Activated naive CD8-positive, alpha-beta T cell treated with anti-CD3 and anti-CD28 coated beads, Interleukin-2, amount 50 U/mL, for 24 hours (primary cell): ENCODE measurements around the gene PRUNE1.
A peak's percentile ranks its signal among the peaks of the same experiment; 100 is the strongest.

Source experiments
- ATAC-seq: fragments of 150-1000 bp; cut with Tn5 transposase; one replicate; pipeline ENCODE4 v1.10.0; 2021
- DNase-seq: peaks from one replicate; pipeline ENCODE4 v3.0.0; 2021
- H3K27ac Mint-ChIP-seq: one replicate; pipeline ENCODE4 v1.8.0; 2021; ENCODE audit warnings: mild to moderate bottlenecking, mixed read lengths
- H3K27me3 Mint-ChIP-seq: one replicate; pipeline ENCODE4 v1.8.0; 2021; ENCODE audit warnings: mixed read lengths
- H3K36me3 Mint-ChIP-seq: one replicate; pipeline ENCODE4 v1.8.0; 2021; ENCODE audit warnings: low read depth, mixed read lengths
- H3K4me1 Mint-ChIP-seq: one replicate; pipeline ENCODE4 v1.8.0; 2021; ENCODE audit warnings: mixed read lengths
- H3K4me3 Mint-ChIP-seq: one replicate; pipeline ENCODE4 v1.8.0; 2021; ENCODE audit warnings: mild to moderate bottlenecking, moderate library complexity, mixed read lengths
- H3K9me3 Mint-ChIP-seq: one replicate; pipeline ENCODE4 v1.8.0; 2021; ENCODE audit warnings: mixed read lengths

PRUNE1 gene

DNA sequence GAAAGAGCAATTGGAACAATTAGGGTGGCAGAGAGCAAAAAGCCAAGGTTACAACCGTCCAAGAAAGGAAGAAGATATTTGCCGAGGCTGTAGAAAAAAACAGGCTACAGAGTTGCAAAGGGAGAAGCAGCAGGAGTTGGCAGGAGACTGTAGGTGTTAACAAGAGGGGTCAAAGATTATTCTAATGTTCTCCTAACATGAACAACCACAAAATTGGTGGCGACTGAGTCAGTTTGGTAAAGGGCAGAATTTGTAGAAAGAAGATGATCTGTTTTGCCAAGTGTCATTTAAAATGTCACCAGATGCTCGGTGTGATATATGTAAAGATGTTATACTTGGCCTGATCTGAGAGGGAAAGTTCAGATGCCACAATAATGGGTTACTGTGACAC lies 401 bp upstream of the PRUNE1 start:
- H3K27ac Mint-ChIP-seq = peak overlapping the region; percentile 97
- no peak for ATAC-seq

GRCh38 chr1:151009206-151009587 lies 948 bp downstream of the PRUNE1 start:
- peaks cover 72% of the 10 kb centered on the region for H3K4me1 Mint-ChIP-seq
- no peaks in the 10 kb centered on the region for H3K27me3 Mint-ChIP-seq
- H3K27ac Mint-ChIP-seq = peak overlapping the region; percentile 97
- ATAC-seq = no peak
- H3K9me3 Mint-ChIP-seq = no peaks in the 10 kb centered on the region
- DNase-seq = no peak
- peak overlapping the region; percentile 99 for H3K4me3 Mint-ChIP-seq
- no peaks in the 10 kb centered on the region for H3K36me3 Mint-ChIP-seq

More for the DNA sequence above, 401 bp upstream of the PRUNE1 start:
- Mint-ChIP-seq H3K36me3 (no peaks in the 10 kb centered on the region), H3K4me1 (peaks cover 85% of the 10 kb centered on the region), H3K9me3 (no peaks in the 10 kb centered on the region), H3K27me3 (no peaks in the 10 kb centered on the region), H3K4me3 (peak overlapping the region; percentile 99)
- no peak for DNase-seq

DNA sequence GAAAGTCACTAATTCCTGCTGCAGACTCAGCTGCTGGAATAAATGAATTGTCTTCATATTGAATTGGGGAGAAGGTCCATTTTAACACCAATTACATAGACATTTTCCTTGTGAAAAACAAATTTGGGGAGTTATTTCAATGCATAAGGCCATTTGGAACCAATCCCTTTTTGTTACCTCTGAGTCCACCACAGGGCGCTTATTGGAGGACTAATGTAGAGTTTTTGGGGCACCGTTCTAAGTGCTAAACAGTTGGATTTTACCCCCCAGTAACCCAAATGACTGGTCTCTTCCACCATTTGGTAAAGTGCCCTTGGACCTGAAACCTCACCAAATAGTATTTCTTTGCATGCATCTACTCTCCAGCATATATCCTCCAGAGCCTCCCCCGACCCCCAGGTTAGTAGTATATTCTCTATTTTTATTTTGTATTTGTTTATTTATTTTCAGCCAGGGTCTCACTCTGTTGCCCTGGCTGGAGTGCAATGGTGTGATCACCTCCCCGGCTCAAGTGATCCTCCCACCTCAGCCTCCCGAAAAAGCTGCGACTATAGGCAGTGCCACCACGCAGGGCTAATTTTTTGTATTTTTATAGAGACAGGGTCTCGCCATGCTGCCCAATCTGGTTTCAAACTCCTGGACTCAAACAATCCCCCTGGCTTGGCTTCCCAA lies 1.6 kb downstream of the PRUNE1 start:
- H3K4me3 Mint-ChIP-seq = peak overlapping the region; percentile 99
- H3K27ac Mint-ChIP-seq = peak overlapping the region; percentile 97
- no peaks in the 10 kb centered on the region for H3K36me3 Mint-ChIP-seq
- no peak for ATAC-seq
- no peaks in the 10 kb centered on the region for H3K27me3 Mint-ChIP-seq
- no peak for DNase-seq
- no peaks in the 10 kb centered on the region for H3K9me3 Mint-ChIP-seq
- peaks cover 67% of the 10 kb centered on the region for H3K4me1 Mint-ChIP-seq

- H3K36me3 Mint-ChIP-seq = no peaks in the 10 kb centered on the region
- H3K4me1 Mint-ChIP-seq = peaks cover 64% of the 10 kb centered on the region
- no peak for DNase-seq
- peak overlapping the region; percentile 14 for H3K4me3 Mint-ChIP-seq
- no peaks in the 10 kb centered on the region for H3K9me3 Mint-ChIP-seq
- H3K27me3 Mint-ChIP-seq = no peaks in the 10 kb centered on the region
- no peak overlapping the region for H3K27ac Mint-ChIP-seq
- ATAC-seq = no peak
Measured at GRCh38 chr1:151010346-151010726, 2.1 kb downstream of the PRUNE1 start.

DNA sequence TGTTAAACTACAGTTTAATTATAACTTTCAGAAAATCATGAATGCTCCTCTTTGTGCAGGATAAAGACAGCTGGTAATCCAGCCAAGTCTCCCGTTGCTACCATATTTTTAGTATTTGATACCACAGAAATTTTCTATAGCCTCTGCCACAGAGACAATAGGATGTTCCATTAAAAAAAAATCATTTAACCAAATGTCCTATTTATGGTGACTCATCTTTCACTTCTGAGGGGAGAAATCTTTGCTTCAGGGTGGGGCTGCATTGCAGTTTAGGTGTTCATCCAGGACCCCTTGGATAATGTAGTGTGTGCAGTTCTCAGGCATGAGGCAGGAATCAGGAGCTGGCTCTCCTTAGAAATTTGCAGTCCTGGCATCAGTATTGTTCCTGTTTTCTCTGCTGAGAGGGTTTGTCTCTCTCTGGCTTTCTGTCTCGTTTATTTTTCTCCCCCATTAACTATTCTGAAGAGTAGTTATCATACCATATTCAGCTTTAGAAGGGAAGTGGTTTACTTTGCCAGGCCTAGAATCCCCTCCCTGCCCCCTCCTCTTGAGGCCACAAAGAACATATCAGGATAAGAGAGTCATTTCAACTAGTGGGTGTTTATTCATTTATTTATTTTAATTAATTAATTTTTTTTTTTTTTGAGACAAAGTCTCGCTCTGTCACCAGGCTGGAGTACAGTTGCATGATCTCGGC lies 3.1 kb downstream of the PRUNE1 start:
- no peak for ATAC-seq

GRCh38 chr1:151012684-151013471 lies 4.6 kb downstream of the PRUNE1 start:
- Mint-ChIP-seq H3K9me3 (no peaks in the 10 kb centered on the region), H3K4me3 (no peak overlapping the region), H3K4me1 (peaks cover 38% of the 10 kb centered on the region), H3K27me3 (no peaks in the 10 kb centered on the region), H3K27ac (no peak overlapping the region), H3K36me3 (no peaks in the 10 kb centered on the region)
- ATAC-seq (no peak), DNase-seq (no peak)

More for the DNA sequence above, 3.1 kb downstream of the PRUNE1 start:
- Mint-ChIP-seq H3K36me3 (no peaks in the 10 kb centered on the region), H3K4me1 (peaks cover 54% of the 10 kb centered on the region), H3K4me3 (no peak overlapping the region), H3K27ac (peak overlapping the region; percentile 20), H3K27me3 (no peaks in the 10 kb centered on the region), H3K9me3 (no peaks in the 10 kb centered on the region)
- DNase-seq = no peak

- Mint-ChIP-seq H3K9me3 (no peaks in the 10 kb centered on the region), H3K4me1 (peaks cover 34% of the 10 kb centered on the region), H3K27ac (no peak overlapping the region), H3K36me3 (peaks cover 5% of the 10 kb centered on the region), H3K27me3 (no peaks in the 10 kb centered on the region), H3K4me3 (no peak overlapping the region)
- DNase-seq (no peak), ATAC-seq (no peak)
Measured at GRCh38 chr1:151013518-151013917, 5.3 kb downstream of the PRUNE1 start.

- no peak overlapping the region for H3K4me3 Mint-ChIP-seq
- H3K9me3 Mint-ChIP-seq = no peaks in the 10 kb centered on the region
- H3K4me1 Mint-ChIP-seq = peaks cover 5% of the 10 kb centered on the region
- DNase-seq (peak; percentile 86), ATAC-seq (peak; percentile 99)
- no peak overlapping the region for H3K27ac Mint-ChIP-seq
- peaks cover 15% of the 10 kb centered on the region for H3K36me3 Mint-ChIP-seq
- H3K27me3 Mint-ChIP-seq = no peaks in the 10 kb centered on the region
Measured at GRCh38 chr1:151024540-151025146, 16.4 kb downstream of the PRUNE1 start.

GRCh38 chr1:151026460-151026859 lies 18.2 kb downstream of the PRUNE1 start:
- no peak for ATAC-seq

GRCh38 chr1:151032164-151032563 lies 23.9 kb downstream of the PRUNE1 start:
- Mint-ChIP-seq H3K27ac (no peak overlapping the region), H3K36me3 (peaks cover 17% of the 10 kb centered on the region)

More at GRCh38 chr1:151026460-151026859, 18.2 kb downstream of the PRUNE1 start:
- no peaks in the 10 kb centered on the region for H3K9me3 Mint-ChIP-seq
- no peak overlapping the region for H3K27ac Mint-ChIP-seq
- peaks cover 5% of the 10 kb centered on the region for H3K4me1 Mint-ChIP-seq
- H3K27me3 Mint-ChIP-seq = no peaks in the 10 kb centered on the region
- peaks cover 16% of the 10 kb centered on the region for H3K36me3 Mint-ChIP-seq
- no peak overlapping the region for H3K4me3 Mint-ChIP-seq
- DNase-seq = no peak

DNA sequence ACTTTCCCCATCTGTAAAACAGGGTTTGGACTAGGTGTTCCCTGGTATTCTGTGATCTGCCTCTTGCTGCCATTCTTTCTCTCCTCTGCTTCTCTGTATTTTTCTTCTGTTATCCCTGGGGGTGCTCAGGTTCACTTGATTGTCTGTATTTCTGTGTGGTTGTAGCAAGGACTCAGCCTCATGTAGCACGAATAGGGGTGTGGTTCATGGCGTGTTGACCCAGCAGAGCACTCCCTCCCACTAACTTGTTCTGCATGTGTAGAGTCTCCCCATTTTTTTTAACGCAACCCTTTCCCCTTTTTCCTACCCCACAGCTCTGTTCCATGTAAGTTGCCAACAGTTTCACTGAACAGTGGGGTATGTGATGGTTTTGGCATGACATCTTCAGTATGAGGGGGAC lies 26.9 kb downstream of the PRUNE1 start:
- no peaks in the 10 kb centered on the region for H3K9me3 Mint-ChIP-seq
- H3K4me1 Mint-ChIP-seq = no peaks in the 10 kb centered on the region
- no peaks in the 10 kb centered on the region for H3K27me3 Mint-ChIP-seq
- H3K4me3 Mint-ChIP-seq = no peak overlapping the region
- no peak overlapping the region for H3K27ac Mint-ChIP-seq
- DNase-seq (no peak), ATAC-seq (no peak)
- peaks cover 11% of the 10 kb centered on the region for H3K36me3 Mint-ChIP-seq

More at GRCh38 chr1:151032164-151032563, 23.9 kb downstream of the PRUNE1 start:
- Mint-ChIP-seq H3K9me3 (no peaks in the 10 kb centered on the region), H3K4me3 (no peak overlapping the region), H3K27me3 (no peaks in the 10 kb centered on the region), H3K4me1 (no peaks in the 10 kb centered on the region)
- ATAC-seq (no peak), DNase-seq (no peak)

- Mint-ChIP-seq H3K27ac (no peak within 1 kb of the TSS), H3K9me3 (no peaks in the 10 kb centered on the region), H3K36me3 (peaks cover 10% of the 10 kb centered on the region), H3K4me1 (no peaks in the 10 kb centered on the region), H3K4me3 (no peak within 1 kb of the TSS), H3K27me3 (no peaks in the 10 kb centered on the region)
- DNase-seq (no peak), ATAC-seq (no peak)
Measured at GRCh38 chr1:151036356-151036755, 28.1 kb downstream of the PRUNE1 start, which contains the start of gene BNIPL. TSS of gene BNIPL (plus strand) at chr1:151036586. CDS start at chr1:151036726, 140 bp downstream.

DNA sequence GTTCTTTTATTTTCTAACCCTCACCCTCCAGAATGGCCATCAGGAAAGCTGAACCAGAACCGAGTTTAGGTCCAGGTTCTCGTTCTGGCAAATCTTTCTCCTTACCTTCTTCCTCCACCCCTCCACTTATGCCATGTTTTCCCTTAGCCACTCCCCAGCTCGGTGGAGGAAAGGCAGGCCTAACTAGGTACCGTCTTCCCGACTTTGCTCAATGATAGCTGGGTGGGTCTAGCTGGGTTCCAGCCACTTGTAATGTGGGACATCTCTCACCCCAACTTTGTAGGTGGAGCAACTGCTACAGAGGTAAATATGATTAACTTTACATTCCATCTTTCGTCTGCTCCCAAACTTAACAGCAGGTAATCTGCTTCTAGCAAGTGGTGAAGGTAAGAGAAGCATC lies 28.8 kb downstream of the PRUNE1 start:
- Mint-ChIP-seq H3K27ac (no peak overlapping the region), H3K4me1 (no peaks in the 10 kb centered on the region), H3K27me3 (no peaks in the 10 kb centered on the region), H3K9me3 (no peaks in the 10 kb centered on the region), H3K36me3 (peaks cover 8% of the 10 kb centered on the region), H3K4me3 (no peak overlapping the region)
- DNase-seq (no peak), ATAC-seq (no peak)

DNA sequence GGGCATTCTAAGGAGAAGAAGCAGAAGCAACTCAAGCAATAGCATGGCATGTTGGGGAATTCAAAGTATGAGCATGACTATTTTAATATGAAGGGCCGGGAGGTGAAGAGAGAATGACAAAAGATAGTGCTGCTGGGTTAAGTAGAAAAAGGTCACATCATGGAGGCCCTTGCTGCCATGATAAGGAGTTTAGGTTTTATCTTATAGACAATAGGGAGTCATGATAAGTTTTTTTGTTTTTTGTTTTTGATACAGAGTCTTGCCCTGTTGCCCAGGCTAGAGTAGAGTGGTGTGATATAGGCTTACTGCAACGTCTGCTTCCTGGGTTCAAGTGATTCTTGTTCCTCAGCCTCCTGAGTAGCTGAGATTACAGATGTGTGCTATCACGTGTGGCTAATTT lies 31.3 kb downstream of the PRUNE1 start:
- peaks cover 6% of the 10 kb centered on the region for H3K4me1 Mint-ChIP-seq
- peaks cover 5% of the 10 kb centered on the region for H3K36me3 Mint-ChIP-seq
- no peak for ATAC-seq
- H3K27ac Mint-ChIP-seq = no peak overlapping the region
- no peaks in the 10 kb centered on the region for H3K9me3 Mint-ChIP-seq
- no peak overlapping the region for H3K4me3 Mint-ChIP-seq
- no peak for DNase-seq
- H3K27me3 Mint-ChIP-seq = no peaks in the 10 kb centered on the region
